ENCODE results near the gene MGAT4C. TPM values are rescaled to one million over a fixed set of nuclear protein-coding genes. Genes with fewer than 3 reads are reported as not detected.

MGAT4C gene
- total RNA-seq, 1 donor from 2014 or later: not detected

- no peak overlapping the region for H3K27ac Mint-ChIP-seq
- no peaks in the 10 kb centered on the region for H3K36me3 Mint-ChIP-seq
- no peaks in the 10 kb centered on the region for H3K4me1 Mint-ChIP-seq
- Histone ChIP-seq H3F3A (ENCODE audit: low read depth) (no peaks in the 10 kb centered on the region), H3K79me2 (ENCODE audit: low read depth) (no peaks in the 10 kb centered on the region), H3K4me1 (no peaks in the 10 kb centered on the region), H3K36me3 (no peaks in the 10 kb centered on the region), H4K20me1 (ENCODE audit: low read depth) (no peaks in the 10 kb centered on the region), H3K9me3 (ENCODE audit: low read depth) (no peaks in the 10 kb centered on the region), H3K9ac (no peak overlapping the region), H3K4me3 (no peak overlapping the region), H3K27ac (no peak overlapping the region), H3K27me3 (no peaks in the 10 kb centered on the region), H3K4me2 (no peak overlapping the region), H2AFZ (replicated peaks) (no peak overlapping the region)
- H3K9me3 Mint-ChIP-seq: no peaks in the 10 kb centered on the region
- TF ChIP-seq, protein P1, sequence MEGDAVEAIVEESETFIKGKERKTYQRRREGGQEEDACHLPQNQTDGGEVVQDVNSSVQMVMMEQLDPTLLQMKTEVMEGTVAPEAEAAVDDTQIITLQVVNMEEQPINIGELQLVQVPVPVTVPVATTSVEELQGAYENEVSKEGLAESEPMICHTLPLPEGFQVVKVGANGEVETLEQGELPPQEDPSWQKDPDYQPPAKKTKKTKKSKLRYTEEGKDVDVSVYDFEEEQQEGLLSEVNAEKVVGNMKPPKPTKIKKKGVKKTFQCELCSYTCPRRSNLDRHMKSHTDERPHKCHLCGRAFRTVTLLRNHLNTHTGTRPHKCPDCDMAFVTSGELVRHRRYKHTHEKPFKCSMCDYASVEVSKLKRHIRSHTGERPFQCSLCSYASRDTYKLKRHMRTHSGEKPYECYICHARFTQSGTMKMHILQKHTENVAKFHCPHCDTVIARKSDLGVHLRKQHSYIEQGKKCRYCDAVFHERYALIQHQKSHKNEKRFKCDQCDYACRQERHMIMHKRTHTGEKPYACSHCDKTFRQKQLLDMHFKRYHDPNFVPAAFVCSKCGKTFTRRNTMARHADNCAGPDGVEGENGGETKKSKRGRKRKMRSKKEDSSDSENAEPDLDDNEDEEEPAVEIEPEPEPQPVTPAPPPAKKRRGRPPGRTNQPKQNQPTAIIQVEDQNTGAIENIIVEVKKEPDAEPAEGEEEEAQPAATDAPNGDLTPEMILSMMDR (IDR thresholded peaks at IDR 0.05): no peak
- TF ChIP-seq EZH2 (IDR thresholded peaks at IDR 0.05): no peak
- TF ChIP-seq EZH2phosphoT487 (IDR thresholded peaks at IDR 0.05): no peak
- H3K27me3 Mint-ChIP-seq (ENCODE audit: insufficient read depth, low read depth): no peaks in the 10 kb centered on the region
- DNase-seq (ENCODE audit: low spot score): no peak
- H3K4me3 Mint-ChIP-seq: no peak overlapping the region
Observed at GRCh38 chr12:85975716-85976115, 280.5 kb downstream of the MGAT4C start.

- no peaks in the 10 kb centered on the region for H3K4me1 ChIP-seq
- H3K79me2 ChIP-seq (ENCODE audit: low read depth): no peaks in the 10 kb centered on the region
- no peak overlapping the region for H3K4me3 ChIP-seq
- H2AFZ ChIP-seq (replicated peaks): no peak overlapping the region
- H4K20me1 ChIP-seq (ENCODE audit: low read depth): no peaks in the 10 kb centered on the region
- H3K27me3 ChIP-seq: no peaks in the 10 kb centered on the region
- Mint-ChIP-seq H3K36me3 (no peaks in the 10 kb centered on the region), H3K9me3 (no peaks in the 10 kb centered on the region), H3K27me3 (ENCODE audit: insufficient read depth, low read depth) (no peaks in the 10 kb centered on the region), H3K4me1 (no peaks in the 10 kb centered on the region), H3K4me3 (no peak overlapping the region), H3K27ac (no peak overlapping the region)
- H3K9me3 ChIP-seq (ENCODE audit: low read depth): no peaks in the 10 kb centered on the region
- TF ChIP-seq, protein P1 (IDR thresholded peaks at IDR 0.05): no peak
- TF ChIP-seq EZH2 (IDR thresholded peaks at IDR 0.05) (no peak), EZH2phosphoT487 (IDR thresholded peaks at IDR 0.05) (no peak)
- no peak for DNase-seq (ENCODE audit: low spot score)
- no peak overlapping the region for H3K9ac ChIP-seq
- H3K4me2 ChIP-seq: no peak overlapping the region
- no peaks in the 10 kb centered on the region for H3F3A ChIP-seq (ENCODE audit: low read depth)
- no peak overlapping the region for H3K27ac ChIP-seq
- no peaks in the 10 kb centered on the region for H3K36me3 ChIP-seq
Observed at GRCh38 chr12:85971800-85972199, 284.4 kb downstream of the MGAT4C start.

DNA sequence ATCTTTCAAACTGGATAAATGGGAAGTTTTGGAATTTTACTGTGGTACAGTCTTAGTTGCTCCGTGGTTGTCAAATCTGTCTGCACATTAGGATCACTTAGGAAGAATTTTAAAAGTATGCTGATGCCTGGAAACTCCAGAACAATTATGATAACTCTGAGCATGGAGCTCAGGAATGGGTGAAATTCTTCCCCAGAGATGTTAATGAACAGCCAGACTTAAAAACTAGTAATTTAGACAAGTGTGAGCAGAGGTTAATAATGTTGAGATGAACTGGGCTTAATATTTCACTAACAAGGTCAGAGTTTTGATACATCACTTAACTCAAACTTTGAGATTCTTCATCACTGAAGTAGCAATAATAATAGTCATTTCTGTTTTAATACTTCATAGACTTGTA lies 287.6 kb downstream of the MGAT4C start:
- Histone ChIP-seq H3F3A (ENCODE audit: low read depth) (no peaks in the 10 kb centered on the region), H3K4me3 (no peak overlapping the region), H3K9ac (no peak overlapping the region), H3K27me3 (no peaks in the 10 kb centered on the region), H3K9me3 (ENCODE audit: low read depth) (no peaks in the 10 kb centered on the region), H2AFZ (replicated peaks) (no peak overlapping the region), H3K27ac (no peak overlapping the region), H4K20me1 (ENCODE audit: low read depth) (no peaks in the 10 kb centered on the region), H3K4me2 (no peak overlapping the region), H3K36me3 (no peaks in the 10 kb centered on the region), H3K4me1 (no peaks in the 10 kb centered on the region), H3K79me2 (ENCODE audit: low read depth) (no peaks in the 10 kb centered on the region)
- no peak overlapping the region for H3K27ac Mint-ChIP-seq
- no peak overlapping the region for H3K4me3 Mint-ChIP-seq
- no peak for TF ChIP-seq EZH2 (IDR thresholded peaks at IDR 0.05)
- TF ChIP-seq EZH2phosphoT487 (IDR thresholded peaks at IDR 0.05): no peak
- TF ChIP-seq, protein P1 (IDR thresholded peaks at IDR 0.05): no peak
- no peaks in the 10 kb centered on the region for H3K36me3 Mint-ChIP-seq
- no peaks in the 10 kb centered on the region for H3K27me3 Mint-ChIP-seq (ENCODE audit: insufficient read depth, low read depth)
- no peaks in the 10 kb centered on the region for H3K9me3 Mint-ChIP-seq
- DNase-seq (ENCODE audit: low spot score): no peak
- no peaks in the 10 kb centered on the region for H3K4me1 Mint-ChIP-seq
